ENCODE results near the gene ART4.

Gene ART4

DNA sequence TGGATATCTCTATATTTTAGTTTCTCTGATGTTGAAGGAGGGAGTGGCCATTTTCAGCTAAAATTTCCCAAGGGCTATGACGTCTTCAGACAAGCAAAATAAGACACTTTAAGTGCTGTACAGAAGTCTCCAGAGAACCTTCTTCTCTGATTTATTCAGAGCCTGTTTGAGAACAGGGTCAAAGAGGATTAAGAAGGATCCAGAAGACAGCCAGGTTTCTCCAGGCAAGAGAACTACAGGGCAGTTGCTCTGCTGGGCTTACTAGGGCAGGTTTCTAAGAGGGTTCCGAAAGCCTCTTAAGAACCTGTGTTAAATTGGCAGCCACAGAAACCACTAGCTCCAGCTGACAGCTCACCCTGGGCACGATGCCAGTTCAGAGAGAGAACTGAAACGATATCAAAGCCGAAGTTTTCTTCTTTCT, 41.1 kb upstream of the ART4 start:
- Histone ChIP-seq H3K27me3 (no peaks in the 10 kb centered on the region), H3K27ac (peak overlapping the region; percentile 81 to 87), H3K4me3 (peak overlapping the region; percentile 54 to 58), H3K9me3 (no peaks in the 10 kb centered on the region), H3K36me3 (peaks cover 21 to 34% (median 22%) of the 10 kb centered on the region in 3 donors), H3K4me1 (peaks cover 0 to 34% (median 11%) of the 10 kb centered on the region in 4 donors)
- intact Hi-C loops (cut with DNase I; ENCODE audit: low total_unique reads): no loop called here
- DNase-seq: peak; percentile 92 to 93
- TF ChIP-seq CTCF (IDR thresholded peaks at IDR 0.05): no peak

DNA sequence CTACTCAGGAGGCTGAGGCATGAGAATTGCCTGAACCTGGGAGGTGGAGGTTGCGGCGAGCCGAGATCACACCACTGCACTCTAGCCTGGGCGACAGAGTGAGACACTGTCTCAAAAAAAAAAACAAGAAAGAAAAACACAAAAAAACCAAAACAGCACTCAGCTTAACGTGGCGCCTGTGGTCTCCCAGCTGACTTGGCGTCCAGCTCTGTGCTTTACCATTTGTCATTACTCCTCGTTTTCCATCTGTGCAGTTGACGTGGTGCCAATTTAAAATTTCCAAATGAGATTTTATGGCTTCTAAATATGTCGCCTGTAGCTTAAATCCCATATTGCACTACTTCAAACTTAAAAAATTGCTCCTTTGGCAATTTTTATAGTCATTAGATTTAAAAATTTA, 40.4 kb upstream of the ART4 start:
- intact Hi-C loops (cut with DNase I; ENCODE audit: low total_unique reads): no loop called here
- Histone ChIP-seq H3K27ac (peak overlapping the region; percentile 81 to 87), H3K36me3 (peaks cover 21 to 36% (median 22%) of the 10 kb centered on the region in 3 donors), H3K4me1 (peaks cover 0 to 34% (median 11%) of the 10 kb centered on the region in 4 donors), H3K4me3 (peak overlapping the region; percentile 54 to 58), H3K9me3 (no peaks in the 10 kb centered on the region), H3K27me3 (no peaks in the 10 kb centered on the region)
- no peak for TF ChIP-seq CTCF (IDR thresholded peaks at IDR 0.05)
- no peak for DNase-seq

GRCh38 chr12:14880890-14881453, 37.6 kb upstream of the ART4 start:
- peak overlapping the region in 1 of 2 donors; percentile 54 for H3K4me3 ChIP-seq
- no peaks in the 10 kb centered on the region for H3K27me3 ChIP-seq
- intact Hi-C loops (cut with DNase I; ENCODE audit: low total_unique reads): no loop called here

GRCh38 chr12:14879222-14879933, 36.1 kb upstream of the ART4 start:
- H3K4me1 ChIP-seq: peaks cover 0 to 22% (median 2%) of the 10 kb centered on the region in 4 donors
- no peak for DNase-seq
- no peak overlapping the region for H3K4me3 ChIP-seq
- peak overlapping the region in 1 of 2 donors; percentile 18 for H3K27ac ChIP-seq
- no peak for TF ChIP-seq CTCF (IDR thresholded peaks at IDR 0.05)
- peaks cover 21 to 36% (median 22%) of the 10 kb centered on the region in 3 donors for H3K36me3 ChIP-seq
- no peaks in the 10 kb centered on the region for H3K27me3 ChIP-seq
- no peaks in the 10 kb centered on the region for H3K9me3 ChIP-seq
- intact Hi-C loops (cut with DNase I; ENCODE audit: low total_unique reads): no loop called here

More at GRCh38 chr12:14880890-14881453, 37.6 kb upstream of the ART4 start:
- peak overlapping the region; percentile 7 to 32 for H3K27ac ChIP-seq
- H3K4me1 ChIP-seq: peaks cover 0 to 25% (median 3%) of the 10 kb centered on the region in 4 donors
- TF ChIP-seq CTCF (IDR thresholded peaks at IDR 0.05): no peak
- DNase-seq: no peak
- no peaks in the 10 kb centered on the region for H3K9me3 ChIP-seq
- peaks cover 21 to 36% (median 22%) of the 10 kb centered on the region in 3 donors for H3K36me3 ChIP-seq

GRCh38 chr12:14878488-14878887, 35.2 kb upstream of the ART4 start:
- peaks cover 21 to 36% (median 22%) of the 10 kb centered on the region in 3 donors for H3K36me3 ChIP-seq
- no peaks in the 10 kb centered on the region for H3K27me3 ChIP-seq
- no peak overlapping the region for H3K4me3 ChIP-seq
- no peak for DNase-seq
- intact Hi-C loops (cut with DNase I; ENCODE audit: low total_unique reads): no loop called here
- TF ChIP-seq CTCF (IDR thresholded peaks at IDR 0.05): no peak
- H3K9me3 ChIP-seq: no peaks in the 10 kb centered on the region
- H3K4me1 ChIP-seq: peaks cover 0 to 22% (median 2%) of the 10 kb centered on the region in 4 donors
- H3K27ac ChIP-seq: peak overlapping the region in 1 of 2 donors; percentile 12
